Measurements from ENCODE around the gene RASGRF2.

RASGRF2 gene

GRCh38 chr5:80937584-80938356, 22.4 kb upstream of the RASGRF2 start:
- Histone ChIP-seq H3F3A (ENCODE audit: low read depth) (no peaks in the 10 kb centered on the region), H3K27me3 (ENCODE audit: insufficient read depth, low read length, poor library complexity, severe bottlenecking) (no peaks in the 10 kb centered on the region), H3K4me2 (ENCODE audit: low read depth, low read length, poor library complexity, severe bottlenecking) (no peak overlapping the region), H3K9me3 (ENCODE audit: insufficient read depth, low read depth, low read length) (no peaks in the 10 kb centered on the region), H3K9me2 (replicated peaks; ENCODE audit: low read depth, low read length) (no peaks in the 10 kb centered on the region), H3K79me2 (ENCODE audit: insufficient read depth, low read length) (no peaks in the 10 kb centered on the region), H4K20me1 (ENCODE audit: insufficient read depth, low read length, poor library complexity, severe bottlenecking) (no peaks in the 10 kb centered on the region), H3K36me3 (ENCODE audit: insufficient read depth, low read length) (no peaks in the 10 kb centered on the region), H3K9ac (ENCODE audit: low read depth, low read length, poor library complexity, severe bottlenecking) (no peak overlapping the region), H3K4me1 (ENCODE audit: insufficient read depth, low read length, poor library complexity, severe bottlenecking) (no peaks in the 10 kb centered on the region), H3K4me3 (ENCODE audit: low read length, poor library complexity, severe bottlenecking) (no peak overlapping the region), H2AFZ (ENCODE audit: low read length) (no peak overlapping the region)
- no peak for TF ChIP-seq EZH2phosphoT487 (IDR thresholded peaks at IDR 0.05; ENCODE audit: borderline replicate concordance)
- no peak for TF ChIP-seq CTCF (conservative IDR thresholded peaks at IDR 0.05; ENCODE audit: low read length)

GRCh38 chr5:80941496-80941895, 18.7 kb upstream of the RASGRF2 start:
- no peak overlapping the region for H3K4me2 ChIP-seq (ENCODE audit: low read depth, low read length, poor library complexity, severe bottlenecking)
- TF ChIP-seq CTCF (conservative IDR thresholded peaks at IDR 0.05; ENCODE audit: low read length) (no peak), EZH2phosphoT487 (IDR thresholded peaks at IDR 0.05; ENCODE audit: borderline replicate concordance) (no peak)
- no peaks in the 10 kb centered on the region for H3K27me3 ChIP-seq (ENCODE audit: insufficient read depth, low read length, poor library complexity, severe bottlenecking)
- H3K9me3 ChIP-seq (ENCODE audit: insufficient read depth, low read depth, low read length), result no peaks in the 10 kb centered on the region
- H3K4me3 ChIP-seq (ENCODE audit: low read length, poor library complexity, severe bottlenecking), result no peak overlapping the region
- H4K20me1 ChIP-seq (ENCODE audit: insufficient read depth, low read length, poor library complexity, severe bottlenecking), result no peaks in the 10 kb centered on the region
- no peaks in the 10 kb centered on the region for H3K4me1 ChIP-seq (ENCODE audit: insufficient read depth, low read length, poor library complexity, severe bottlenecking)
- H2AFZ ChIP-seq (ENCODE audit: low read length), result no peak overlapping the region
- no peaks in the 10 kb centered on the region for H3K79me2 ChIP-seq (ENCODE audit: insufficient read depth, low read length)
- H3K36me3 ChIP-seq (ENCODE audit: insufficient read depth, low read length), result no peaks in the 10 kb centered on the region
- H3F3A ChIP-seq (ENCODE audit: low read depth), result no peaks in the 10 kb centered on the region
- H3K9ac ChIP-seq (ENCODE audit: low read depth, low read length, poor library complexity, severe bottlenecking), result no peak overlapping the region
- no peaks in the 10 kb centered on the region for H3K9me2 ChIP-seq (replicated peaks; ENCODE audit: low read depth, low read length)

- no peak overlapping the region for H2AFZ ChIP-seq (ENCODE audit: low read length)
- no peaks in the 10 kb centered on the region for H3F3A ChIP-seq (ENCODE audit: low read depth)
- no peak overlapping the region for H3K4me3 ChIP-seq (ENCODE audit: low read length, poor library complexity, severe bottlenecking)
- no peaks in the 10 kb centered on the region for H3K9me3 ChIP-seq (ENCODE audit: insufficient read depth, low read depth, low read length)
- no peaks in the 10 kb centered on the region for H3K79me2 ChIP-seq (ENCODE audit: insufficient read depth, low read length)
- no peaks in the 10 kb centered on the region for H4K20me1 ChIP-seq (ENCODE audit: insufficient read depth, low read length, poor library complexity, severe bottlenecking)
- no peaks in the 10 kb centered on the region for H3K27me3 ChIP-seq (ENCODE audit: insufficient read depth, low read length, poor library complexity, severe bottlenecking)
- no peak overlapping the region for H3K9ac ChIP-seq (ENCODE audit: low read depth, low read length, poor library complexity, severe bottlenecking)
- no peaks in the 10 kb centered on the region for H3K4me1 ChIP-seq (ENCODE audit: insufficient read depth, low read length, poor library complexity, severe bottlenecking)
- no peaks in the 10 kb centered on the region for H3K36me3 ChIP-seq (ENCODE audit: insufficient read depth, low read length)
- H3K9me2 ChIP-seq (replicated peaks; ENCODE audit: low read depth, low read length), result no peaks in the 10 kb centered on the region
- H3K4me2 ChIP-seq (ENCODE audit: low read depth, low read length, poor library complexity, severe bottlenecking), result no peak overlapping the region
- no peak for TF ChIP-seq EZH2phosphoT487 (IDR thresholded peaks at IDR 0.05; ENCODE audit: borderline replicate concordance)
- TF ChIP-seq CTCF (conservative IDR thresholded peaks at IDR 0.05; ENCODE audit: low read length), result no peak
Measured at GRCh38 chr5:80951366-80951765, 8.8 kb upstream of the RASGRF2 start.

Measured in Loucy (cell line).